GM21576 (cell line): ENCODE measurements around the gene SYTL3.

Experiments
- ATAC-seq: cut with Tn5 transposase; IDR thresholded peaks from one replicate; pipeline ENCODE4 v1.9.1; 2021; ENCODE audit warnings: mild to moderate bottlenecking, moderate library complexity; ENCODE audit not compliant: unreplicated experiment

Gene SYTL3

DNA sequence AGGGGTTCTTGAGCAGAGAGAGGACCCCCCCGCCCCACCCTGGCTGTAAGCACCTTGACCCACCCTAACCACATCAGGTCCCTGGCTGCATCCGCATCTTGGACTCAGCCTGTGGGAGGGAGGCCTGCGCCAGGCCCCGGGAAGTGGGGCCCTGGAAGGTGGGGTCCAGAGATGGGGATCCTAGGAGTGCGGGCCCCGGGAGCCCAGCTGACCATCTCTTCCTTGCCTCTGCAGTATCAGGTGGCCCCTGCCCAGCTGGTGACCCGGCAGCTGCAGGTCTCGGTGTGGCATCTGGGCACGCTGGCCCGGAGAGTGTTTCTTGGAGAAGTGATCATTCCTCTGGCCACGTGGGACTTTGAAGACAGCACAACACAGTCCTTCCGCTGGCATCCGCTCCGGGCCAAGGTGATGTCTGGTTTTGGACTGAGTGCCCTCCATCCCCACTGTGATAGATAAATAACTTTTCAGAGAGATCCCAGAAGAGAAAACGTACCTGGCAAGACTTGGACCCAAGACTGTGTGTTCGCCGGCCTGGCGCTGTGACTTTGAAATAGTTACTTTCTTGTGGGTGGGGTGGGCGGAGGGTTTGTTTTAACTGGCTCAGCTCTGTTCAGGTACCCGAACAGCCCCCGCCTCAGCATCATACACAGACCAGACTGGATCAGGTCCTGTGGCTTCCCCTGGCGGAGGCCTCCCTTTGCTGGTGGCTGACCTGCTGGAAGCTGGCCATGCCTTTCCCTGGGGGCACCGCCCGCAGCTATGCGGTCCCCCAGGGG, 107.3 kb downstream of the SYTL3 start:
- no peak for ATAC-seq

DNA sequence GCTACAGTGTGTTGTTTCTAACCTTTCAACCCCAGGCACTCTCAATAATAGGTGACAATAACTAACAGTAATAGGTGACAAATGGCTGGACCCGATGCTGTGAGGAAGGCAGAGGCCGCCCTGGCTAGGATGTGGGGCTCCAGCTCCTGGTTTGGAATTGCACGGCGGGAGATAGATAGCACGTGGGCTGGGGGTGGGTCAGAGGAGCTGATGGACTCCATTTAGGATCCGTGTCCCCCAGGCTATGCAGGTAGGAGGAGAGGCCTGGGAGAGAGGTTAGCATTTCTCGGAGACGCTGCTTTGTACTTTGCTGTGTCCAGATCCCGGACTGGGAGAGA, 107.9 kb downstream of the SYTL3 start:
- ATAC-seq, result no peak

DNA sequence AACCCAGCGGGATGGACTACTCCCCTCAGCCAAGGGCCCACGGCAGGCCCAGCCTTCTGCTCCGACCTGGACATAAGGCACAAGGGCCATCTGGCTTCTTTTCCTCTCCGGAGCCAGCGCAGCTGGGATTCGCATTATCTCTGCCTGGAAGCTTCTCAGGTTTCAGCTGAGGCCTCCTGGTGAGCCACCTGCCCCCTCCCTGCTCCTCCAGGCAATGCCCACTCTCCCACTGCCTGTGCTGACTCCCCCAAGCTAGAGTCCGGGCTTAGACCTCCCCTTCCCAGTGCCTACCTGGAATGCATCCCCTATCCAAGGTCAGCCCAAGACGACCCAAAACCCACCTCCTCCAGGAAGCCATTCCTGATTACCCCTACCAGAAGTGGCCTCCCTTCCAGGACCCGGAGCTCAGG, 108.6 kb downstream of the SYTL3 start:
- ATAC-seq, result no peak

DNA sequence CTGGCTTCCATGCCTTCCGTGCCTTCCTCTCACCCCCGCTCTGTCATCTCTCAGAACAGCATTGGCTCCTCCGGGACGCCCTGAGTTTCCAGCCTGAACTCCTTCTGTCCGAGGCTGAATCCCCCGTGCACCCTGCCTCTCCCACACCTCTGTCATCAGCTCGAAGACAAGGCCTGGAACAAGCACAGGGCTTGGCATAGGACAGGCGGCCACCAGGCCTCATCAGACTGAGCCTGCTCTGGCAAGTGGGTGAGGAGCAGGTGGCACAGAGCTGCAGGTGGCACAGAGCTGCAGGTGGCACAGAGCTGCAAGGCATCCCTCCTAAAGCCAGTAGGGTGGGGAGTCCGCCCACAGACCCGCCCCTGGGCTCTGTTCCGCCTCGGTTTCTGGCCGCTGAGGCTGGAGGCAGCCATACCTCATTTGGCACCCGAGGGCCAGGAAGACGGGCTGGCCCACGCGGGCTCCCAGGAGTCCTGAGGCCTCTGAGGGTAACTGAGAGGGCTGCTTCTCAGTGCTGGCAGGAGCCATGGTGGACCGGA, 109.2 kb downstream of the SYTL3 start:
- no peak for ATAC-seq

DNA sequence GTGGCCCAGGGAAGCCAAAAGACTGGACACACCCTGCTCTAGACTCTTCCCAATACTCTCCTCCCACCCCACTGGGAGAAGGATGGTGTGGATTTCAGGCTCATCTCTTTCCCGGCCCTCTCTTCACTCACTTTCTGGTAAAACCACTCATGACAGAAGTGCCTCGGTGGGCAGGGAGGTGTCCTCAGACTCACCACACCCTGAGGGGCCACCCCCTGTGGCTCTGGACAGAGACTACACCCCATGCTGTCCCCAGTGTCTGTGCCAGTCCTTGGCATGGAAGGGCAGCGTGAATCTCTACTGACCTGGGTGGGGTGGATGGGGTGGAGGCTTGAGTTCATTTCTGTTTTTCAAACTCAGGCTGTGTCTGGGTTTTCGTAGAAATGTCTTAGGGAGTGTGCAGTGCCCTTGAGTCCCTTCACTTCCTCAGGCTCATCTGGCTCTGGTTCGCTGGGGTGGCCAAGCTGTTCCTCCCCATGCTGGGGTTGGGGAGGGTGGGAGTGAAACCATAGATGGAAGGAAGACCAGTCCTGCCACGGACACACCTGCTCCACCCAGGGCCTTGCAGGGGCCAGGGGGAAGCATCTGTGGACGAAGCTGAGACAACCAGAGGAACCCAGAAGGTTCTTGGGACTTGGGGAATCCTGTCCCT, 110.2 kb downstream of the SYTL3 start:
- ATAC-seq, result no peak

DNA sequence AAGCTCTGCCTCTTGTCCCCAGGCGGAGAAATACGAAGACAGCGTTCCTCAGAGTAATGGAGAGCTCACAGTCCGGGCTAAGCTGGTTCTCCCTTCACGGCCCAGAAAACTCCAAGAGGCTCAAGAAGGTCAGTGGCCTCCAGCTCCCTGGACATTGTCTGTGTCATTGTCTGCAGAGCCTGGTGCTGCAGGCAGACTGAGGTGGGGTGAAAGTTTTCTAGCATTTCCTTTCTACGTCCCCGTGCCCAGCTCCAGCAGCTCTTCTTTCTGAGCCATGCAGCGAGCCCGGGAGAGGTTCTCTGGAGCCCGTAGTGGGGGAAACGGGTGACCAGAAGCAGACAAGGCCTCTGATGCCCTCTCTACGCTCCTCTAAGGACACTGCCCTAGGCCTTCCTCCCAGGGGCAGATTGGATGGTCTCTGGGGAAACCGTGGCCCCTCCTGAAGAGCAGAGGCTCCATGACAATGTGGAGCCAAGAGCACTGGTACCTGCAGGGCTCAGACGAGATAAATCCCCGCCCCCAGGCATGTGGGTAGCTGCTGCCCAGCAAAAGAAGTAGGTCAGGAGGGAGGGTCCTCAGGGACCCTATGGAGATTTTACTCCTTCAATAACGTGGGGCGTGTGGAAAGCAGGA, 110.9 kb downstream of the SYTL3 start:
- ATAC-seq, result no peak

DNA sequence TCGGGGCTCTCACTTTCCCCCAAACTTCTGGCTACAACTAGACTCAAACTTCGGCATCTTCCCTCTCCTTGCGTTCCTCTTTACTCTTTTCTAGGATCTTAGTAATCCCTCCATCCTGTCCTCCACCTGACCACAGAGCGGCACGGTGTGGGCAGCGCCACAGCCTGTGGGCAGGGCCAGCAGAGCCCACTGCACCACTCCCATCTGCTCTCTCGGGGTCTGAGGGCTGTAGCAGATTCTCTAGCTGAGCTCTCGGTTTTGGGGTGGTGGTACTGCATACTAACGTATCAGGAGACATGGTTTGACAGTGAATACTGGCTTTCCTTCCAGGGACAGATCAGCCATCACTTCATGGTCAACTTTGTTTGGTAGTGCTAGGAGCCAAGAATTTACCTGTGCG, 111.9 kb downstream of the SYTL3 start:
- no peak for ATAC-seq

DNA sequence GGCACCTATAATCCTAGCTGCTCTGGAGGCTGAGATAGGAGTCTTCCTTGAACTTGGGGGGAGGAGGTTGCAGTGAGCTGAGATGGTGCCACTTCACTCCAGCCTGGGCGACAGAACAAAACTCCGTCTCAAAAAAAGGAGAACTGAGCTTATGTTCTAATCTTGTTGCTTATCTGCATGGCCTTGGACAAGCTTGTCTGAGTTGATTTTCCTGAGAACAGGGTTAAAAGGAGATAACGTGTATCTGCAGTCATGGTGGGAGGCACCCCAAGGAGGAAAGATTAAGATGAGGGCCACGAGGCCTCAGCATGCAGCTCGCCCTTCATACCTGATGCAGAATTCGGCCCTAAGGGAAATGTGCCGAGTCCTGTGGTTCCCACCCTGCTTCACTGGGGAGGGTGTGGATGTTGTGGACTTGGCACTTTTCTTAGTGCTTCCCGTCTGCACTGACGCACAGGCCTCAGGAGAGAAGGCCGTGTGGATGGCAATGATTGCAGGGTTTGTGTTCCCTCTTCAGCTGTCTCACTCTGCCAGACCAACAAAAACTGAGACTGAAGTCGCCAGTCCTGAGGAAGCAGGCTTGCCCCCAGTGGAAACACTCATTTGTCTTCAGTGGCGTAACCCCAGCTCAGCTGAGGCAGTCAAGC, 113.1 kb downstream of the SYTL3 start:
- ATAC-seq, result no peak

DNA sequence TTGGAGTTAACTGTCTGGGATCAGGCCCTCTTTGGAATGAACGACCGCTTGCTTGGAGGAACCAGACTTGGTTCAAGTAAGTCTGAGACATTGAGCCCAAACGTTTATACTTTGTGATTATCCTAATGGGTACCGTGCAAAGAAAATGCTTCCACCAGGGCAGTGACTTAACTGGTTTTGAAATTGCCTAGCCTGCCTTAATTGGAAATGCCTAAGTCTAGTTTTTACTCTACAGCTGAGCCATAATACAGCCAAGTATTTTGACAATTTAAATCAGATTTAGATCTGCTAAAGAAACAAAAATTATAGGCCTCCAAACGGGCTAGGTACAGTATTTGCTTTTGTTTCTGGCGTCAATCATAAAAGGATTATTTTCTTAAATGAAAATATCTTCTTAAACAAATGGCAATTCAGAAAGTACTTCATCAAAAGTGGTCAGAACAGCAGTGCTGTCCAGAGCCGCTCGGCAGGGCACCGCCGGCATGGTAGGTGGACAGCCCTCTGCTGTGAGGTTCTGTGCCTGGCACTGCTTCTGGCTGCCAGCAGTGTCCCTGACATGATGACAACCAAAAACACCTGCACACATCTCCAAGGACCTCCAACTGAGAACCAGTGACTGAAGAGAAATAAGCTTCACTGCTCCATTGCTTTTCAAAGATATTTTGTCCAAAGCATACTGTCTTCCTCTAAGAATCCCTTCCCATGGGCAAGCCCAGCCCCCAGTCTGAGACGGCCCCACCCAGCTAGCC, 113.8 kb downstream of the SYTL3 start:
- ATAC-seq, result no peak

DNA sequence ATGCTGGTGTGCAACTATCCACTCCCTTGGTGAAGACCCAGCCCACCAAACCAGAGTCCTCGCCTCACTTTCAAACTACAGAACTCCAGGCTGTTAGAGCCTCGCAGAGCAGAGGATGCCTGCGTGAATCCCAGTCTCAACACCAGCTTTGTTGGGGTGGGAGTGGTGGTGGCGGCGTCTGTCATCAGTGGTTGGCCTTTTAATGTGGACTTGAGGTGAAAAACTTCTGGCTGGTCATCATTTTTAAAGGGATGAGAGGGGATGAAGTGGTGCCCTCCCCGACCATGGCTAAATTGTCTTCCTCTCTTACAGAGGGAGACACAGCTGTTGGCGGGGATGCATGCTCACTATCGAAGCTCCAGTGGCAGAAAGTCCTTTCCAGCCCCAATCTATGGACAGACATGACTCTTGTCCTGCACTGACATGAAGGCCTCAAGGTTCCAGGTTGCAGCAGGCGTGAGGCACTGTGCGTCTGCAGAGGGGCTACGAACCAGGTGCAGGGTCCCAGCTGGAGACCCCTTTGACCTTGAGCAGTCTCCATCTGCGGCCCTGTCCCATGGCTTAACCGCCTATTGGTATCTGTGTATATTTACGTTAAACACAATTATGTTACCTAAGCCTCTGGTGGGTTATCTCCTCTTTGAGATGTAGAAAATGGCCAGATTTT, 114.5 kb downstream of the SYTL3 start:
- ATAC-seq, result no peak

DNA sequence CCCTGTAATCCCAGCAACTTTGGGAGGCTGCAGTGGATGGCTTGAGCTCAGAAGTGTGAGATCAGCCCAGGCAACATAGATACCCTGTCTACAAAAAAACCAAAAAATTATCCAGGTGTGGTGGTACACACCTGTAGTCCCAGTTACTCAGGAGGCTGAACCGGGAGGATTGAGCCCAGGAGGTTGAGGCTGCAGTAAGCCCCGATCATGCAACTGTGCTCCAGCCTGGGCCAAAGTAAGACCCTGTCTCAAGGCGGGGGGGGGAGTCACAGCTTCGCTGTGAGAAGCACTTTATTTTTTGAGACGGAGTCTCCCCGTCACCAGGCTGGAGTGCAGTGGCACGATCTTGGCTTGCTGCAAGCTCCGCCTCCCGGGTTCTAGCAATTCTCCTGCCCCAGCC, 115.1 kb downstream of the SYTL3 start:
- no peak for ATAC-seq

DNA sequence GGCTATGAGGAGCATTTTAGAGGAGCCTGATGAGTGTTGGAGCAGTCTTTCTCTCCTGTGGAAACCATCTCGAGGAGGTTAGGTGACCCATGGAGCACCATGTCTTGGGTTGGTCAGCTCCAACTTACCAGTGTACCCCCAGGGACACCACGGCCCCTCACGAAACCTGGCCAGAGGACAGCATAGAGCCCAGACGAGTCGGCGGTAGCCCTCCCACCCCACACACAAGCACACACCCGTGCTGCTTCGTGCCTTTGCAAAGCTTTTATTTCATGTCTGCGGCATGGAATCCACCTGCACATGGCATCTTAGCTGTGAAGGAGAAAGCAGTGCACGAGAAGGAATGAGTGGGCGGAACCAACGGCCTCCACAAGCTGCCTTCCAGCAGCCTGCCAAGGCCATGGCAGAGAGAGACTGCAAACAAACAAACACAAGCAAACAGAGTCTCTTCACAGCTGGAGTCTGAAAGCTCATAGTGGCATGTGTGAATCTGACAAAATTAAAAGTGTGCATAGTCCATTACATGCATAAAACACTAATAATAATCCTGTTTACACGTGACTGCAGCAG, 115.7 kb downstream of the SYTL3 start:
- no peak for ATAC-seq

DNA sequence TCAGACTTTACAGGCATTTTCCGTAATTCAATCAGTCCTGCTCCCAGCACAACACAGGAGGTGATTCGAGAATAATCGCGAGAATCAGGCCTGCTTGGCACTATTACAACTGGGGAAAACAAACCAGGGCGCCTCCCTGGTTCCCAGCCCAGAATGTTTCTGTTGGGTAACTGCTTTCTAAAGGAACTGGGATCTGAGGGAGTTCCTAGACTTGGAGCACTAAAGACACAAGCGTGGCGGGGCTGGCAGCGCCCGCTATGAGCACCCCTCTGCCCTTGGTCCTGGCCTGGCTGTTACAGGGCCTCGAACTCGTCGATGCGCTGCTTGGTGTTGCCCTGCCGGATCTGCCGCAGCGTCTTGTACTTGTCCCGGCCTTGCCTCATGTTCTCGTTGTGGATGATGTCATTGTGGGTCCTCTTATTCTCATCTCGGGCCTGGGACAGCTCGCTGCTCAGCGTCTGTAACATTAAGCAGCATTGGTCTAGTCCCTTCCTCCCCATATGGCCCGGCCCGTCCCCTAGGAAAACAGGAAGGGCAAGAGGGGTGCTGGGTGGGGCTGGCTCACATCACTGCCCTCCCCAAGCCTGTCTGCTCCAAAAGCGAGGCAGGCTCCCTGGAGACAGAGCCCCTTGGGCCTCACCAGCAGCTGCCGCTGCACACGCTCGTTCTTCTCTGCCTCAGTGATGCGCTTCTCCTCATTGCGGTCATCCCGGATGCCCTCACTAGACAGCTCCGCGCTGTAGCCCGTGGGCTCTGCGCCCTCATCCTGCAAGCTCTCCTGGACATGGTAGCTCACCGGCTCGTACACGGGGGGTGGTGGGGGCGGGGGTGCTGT, 117.0 kb downstream of the SYTL3 start:
- no peak for ATAC-seq

DNA sequence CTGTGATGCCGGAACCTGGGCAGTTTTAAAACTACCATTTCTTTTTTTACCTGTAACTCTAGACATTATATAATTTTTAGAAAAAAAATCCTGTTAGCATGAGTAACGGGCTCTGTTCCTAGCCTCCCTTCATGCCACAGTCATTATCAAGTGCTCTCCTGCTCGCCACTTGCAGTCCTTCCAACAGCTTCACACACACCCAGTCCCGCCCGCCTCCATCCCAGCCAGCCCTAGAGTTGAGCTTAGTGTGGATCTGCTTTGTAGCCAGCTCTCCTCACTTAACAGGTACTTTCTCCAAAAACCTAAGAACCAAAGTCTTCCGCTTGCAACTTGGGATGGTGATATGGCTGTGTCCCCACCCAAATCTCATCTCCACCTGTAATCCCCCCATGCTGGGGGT, 117.9 kb downstream of the SYTL3 start:
- ATAC-seq, result no peak

DNA sequence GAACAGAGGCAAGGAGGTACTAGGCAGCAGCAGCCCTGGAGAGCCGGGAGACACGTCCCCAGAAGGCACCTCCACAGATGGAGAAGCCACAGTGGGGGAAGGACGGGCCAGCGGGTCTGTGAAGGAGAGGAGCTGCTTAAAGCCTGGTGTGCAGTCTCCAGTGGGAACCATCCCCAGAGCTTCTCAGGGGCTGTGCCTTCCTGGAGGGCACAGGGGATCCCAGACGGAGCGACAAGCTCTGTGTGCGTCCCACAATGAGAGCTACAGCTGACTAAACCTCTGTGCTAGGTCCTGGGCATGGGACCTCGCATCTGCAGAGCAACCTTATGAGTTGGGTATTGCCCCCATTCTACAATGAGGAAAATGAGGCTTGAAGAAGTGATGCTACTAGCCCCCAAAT, 118.6 kb downstream of the SYTL3 start:
- ATAC-seq, result no peak

DNA sequence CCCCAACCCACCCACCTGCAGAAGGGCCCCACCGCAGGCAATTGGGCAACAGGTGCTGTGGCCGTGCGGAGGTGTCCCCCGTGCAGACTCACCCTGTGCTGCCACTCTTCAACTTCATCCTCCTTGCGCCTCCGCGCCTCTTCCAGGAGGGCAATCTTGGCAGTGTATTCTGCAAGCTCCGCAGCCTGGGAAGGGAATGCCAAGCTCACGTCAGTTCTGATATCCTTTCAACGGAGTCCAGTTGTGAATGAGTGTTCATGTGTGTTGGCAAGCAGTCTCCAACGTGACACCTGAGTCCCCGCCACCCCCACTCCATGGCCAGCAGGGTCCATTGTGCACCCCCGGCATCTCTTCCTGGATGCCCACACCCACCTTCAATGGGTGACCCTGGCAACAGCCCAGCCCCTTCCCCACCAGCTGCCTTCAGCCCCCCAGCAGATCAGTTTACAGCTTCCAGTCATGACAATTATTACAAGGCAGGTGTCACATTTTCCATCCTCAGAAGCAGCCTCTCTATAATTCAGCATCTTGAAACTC, 119.4 kb downstream of the SYTL3 start:
- ATAC-seq, result no peak

DNA sequence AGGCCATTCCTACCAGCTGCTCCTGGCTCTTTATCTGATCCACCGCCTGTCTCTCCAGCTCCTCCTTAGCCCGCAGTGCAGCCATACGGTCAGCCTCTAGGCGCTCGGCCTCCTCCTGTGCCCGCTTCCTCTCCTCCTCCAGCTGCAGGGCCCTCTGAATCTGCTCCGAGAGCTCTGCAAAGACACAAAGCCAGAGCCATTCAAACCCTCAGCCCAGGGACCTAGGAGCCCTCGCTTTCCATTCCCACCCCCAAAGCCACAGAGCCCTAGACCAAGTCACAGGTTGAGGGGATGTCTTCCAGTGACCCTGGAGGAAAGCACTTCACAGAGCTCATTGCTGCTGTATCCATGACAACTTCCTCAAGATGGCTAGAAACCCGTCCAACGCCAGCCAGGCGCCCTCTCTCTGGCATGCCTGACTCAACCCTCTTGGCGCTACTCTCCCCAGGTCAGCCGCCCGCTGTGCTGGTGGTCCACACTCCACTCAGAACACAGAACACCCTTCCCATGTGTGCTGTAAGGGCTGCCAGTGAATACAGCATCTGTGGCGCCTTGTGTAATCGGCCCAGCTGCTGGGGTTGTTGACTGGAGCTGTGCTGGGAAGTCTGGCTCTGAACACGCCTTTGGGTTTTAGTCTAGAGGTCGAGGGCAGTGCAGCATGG, 120.0 kb downstream of the SYTL3 start:
- no peak for ATAC-seq
